GM19099 (cell line): ENCODE data around the gene EML5.

Experiments
- POLR2A ChIP-seq: IDR thresholded peaks from 3 replicates; pipeline ENCODE4 v1.6.1; 2011; ENCODE audit warnings: low read depth; ENCODE audit not compliant: insufficient read length; ENCODE audit errors: extremely low read depth

The EML5 gene

DNA sequence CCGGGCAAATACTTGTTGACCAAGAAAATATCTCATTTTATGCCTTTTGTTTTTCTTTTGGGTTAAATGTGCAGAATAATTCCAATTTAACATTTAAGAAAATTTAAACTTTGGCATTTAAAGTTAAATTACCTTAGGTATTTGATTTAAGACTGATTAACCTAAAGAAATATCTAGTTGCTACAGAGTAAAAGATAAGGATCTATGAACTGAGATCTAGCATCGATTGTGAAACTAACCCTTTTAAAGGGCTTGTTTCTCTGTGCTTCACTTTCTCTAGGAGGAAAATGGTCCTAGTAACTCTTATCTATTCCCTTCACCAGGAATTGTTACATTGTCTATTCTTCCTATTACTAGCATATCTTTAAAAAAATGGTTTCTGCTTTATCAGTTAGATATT is 29.1 kb upstream of the EML5 start:
- no peak for TF ChIP-seq POLR2A

DNA sequence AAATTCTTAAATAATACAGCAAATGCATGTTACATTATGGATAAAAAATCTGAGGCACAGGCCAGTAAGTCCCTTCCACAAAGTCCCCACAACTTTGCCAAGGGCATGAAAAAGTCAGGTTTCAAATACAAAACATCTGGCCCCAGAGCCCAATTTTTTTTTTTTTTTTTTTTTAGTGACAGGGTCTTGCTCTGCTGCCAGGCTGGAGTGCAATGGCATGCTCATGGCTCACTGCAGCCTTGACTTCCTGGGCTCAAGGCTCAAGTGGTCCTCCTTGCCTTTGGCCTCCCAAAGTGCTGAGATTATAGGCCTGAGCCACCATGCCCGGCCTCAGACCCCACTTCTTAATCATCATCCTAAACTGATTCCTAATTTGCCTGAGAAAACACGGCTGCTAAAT is 28.6 kb upstream of the EML5 start:
- no peak for TF ChIP-seq POLR2A

DNA sequence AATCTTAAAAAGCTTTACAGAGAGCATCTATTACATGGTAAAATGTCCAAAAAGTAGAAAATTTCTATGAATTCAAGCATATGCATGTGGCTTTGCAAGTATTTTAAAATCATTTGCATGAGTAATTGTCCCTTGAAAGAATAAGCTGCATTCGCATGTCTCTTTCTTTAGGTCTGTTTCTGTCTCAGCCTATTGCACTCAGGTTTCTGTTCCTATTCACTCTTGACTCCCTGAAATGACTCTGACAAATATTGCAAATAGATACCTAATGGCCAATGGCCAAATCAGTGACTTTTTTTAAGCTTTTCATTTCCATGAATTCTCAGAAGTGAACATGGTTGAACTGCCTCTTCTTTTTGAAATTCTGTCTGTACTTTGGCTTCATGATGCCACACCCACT is 25.3 kb upstream of the EML5 start:
- TF ChIP-seq POLR2A: no peak

DNA sequence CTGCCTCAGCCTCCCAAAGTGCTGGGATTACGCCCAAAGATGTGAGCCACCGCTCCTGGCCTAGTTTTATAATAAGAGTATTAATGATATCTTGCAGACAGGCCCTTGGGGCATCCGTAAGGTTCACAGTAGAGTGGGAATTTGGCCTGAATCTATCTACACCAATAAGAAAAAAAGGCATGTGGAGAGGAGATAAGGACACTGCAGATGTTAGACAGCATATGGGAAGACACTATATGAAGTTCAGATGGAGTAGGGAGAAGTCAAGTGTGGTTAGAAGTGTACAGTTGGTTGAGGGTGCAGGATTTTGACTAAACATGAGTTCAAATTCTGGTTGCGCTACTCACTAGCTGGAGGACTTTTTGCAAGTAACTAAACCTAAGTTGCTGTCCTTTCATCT is 23.2 kb upstream of the EML5 start:
- TF ChIP-seq POLR2A: no peak

DNA sequence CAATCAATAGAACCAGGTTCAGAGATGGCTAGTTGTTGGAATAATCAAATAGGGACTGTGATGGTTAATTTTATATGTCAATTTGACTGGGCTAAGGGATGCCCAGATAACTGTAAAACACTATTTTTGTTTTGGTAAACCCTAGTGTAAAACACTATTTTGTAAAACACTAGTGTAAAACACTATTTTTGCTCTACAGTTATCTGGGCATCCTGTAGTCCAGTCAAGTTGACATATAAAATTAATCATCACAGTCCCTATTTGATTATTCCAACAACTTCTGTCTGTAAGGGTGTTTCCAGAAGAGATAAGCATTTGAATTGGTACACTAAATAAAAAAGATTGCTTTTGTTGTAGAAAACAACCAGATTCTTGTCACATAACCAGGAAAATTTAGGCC is 15.6 kb upstream of the EML5 start:
- TF ChIP-seq POLR2A: no peak

DNA sequence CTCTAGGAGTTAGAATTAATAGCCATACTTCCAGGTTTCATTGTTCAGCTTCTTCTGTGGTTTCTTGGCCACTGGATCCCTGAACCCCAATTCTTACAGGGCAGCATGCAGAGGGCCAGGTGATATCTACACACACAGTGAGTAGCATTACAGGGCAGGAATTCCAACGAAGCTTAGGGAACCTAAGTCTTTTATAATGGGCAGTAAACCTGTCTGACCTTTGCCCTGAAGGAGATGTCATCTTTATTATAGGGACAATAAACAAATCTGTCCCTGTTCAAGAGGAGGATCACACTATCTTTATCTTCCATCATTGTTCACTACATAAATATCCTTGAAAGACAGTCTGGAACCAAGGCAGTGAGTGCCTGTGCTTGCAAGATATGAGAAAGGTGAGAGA is 11.7 kb upstream of the EML5 start:
- TF ChIP-seq POLR2A: no peak

DNA sequence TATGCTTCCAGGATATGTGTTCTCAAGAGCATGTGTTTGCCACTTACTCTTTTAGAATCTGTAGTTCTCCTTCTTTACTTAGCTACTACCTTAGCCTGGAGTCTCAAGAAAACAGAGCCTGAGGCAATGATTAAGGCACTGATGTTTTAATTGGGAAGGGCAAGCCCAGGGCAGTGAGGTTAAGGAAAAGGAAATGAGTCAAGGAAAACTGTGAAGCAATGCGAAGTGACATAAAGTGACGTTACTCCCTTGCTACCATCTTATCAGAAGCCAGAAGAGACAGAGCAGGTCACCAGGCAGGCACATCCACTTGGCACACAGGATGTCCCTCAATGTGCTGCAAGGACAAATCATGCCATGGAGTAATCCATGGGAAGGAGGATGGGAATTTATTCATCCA is 11.3 kb upstream of the EML5 start:
- TF ChIP-seq POLR2A: no peak

DNA sequence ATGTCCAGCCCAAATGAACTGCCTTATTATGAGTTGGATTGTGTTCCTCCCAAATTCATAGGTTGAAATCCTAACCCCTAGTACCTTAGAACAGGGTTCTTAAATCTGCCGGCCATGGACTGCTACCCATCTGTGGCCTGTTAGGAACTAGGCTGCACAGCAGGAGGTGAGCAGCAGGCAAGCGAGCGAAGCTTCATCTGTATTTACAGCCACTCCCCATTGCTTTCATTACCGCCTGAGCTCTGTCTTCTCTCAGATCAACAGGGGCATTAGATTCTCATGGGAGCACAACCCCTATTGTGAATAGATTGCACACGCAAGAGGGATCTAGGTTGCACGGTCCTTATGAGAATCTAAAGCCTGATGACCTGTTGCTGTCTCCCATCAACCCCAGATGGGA is 9.8 kb upstream of the EML5 start:
- TF ChIP-seq POLR2A: no peak

DNA sequence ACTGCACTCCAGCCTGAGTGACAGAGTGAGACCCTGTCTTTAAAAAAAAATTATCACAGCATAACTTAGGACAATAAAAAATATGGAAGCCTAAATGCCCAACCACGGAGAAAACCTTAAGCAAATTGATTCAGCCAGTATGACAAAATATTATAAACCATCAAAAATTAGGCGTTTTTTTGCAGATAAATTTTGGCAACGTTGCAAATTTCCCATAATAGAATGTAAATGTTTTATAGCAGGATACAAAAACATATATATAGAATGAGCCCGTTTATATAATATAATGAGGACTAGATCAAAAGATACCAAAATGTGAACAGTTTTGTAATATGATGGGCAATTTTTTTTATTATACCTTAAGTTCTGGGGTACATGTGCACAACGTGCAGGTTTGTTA is 6.8 kb upstream of the EML5 start:
- TF ChIP-seq POLR2A: no peak

DNA sequence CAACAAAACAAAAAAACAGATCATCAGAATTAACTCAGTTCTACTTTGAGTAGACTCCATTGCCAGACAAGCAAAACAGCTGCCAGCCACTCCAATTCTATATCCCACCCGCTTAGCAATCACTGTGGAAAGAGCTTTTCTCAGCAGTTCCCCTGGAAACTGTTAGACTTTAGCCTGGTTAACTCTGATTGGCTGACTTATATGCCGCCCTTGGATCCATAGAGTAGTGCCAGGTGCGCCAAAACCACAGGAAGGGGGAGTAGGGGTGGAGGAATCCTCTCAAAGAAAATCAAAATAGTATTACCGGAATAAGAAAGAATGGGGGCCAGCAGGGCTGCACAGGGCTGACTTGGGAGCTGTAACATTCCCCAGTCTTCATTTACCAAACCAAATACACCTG is 5.4 kb upstream of the EML5 start:
- TF ChIP-seq POLR2A: no peak

DNA sequence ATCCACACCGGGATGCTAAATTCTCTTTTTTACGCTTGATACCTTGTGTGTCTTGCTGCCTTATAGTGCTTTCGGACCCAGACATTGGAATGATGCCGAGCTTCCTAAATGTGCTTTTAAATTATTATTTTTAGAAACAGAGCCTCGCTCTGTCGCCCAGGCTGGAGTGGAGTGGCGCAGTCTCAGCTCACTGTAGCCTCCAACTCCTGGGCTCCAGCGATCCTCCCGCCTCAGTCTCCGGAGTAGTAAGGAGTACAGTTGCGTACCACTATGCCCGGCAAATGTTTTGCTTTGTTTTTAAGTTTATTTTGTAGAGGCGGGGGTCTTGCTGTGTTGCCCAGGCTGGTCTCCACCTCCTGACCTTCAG is 489 bp upstream of the EML5 start:
- no peak for TF ChIP-seq POLR2A

DNA sequence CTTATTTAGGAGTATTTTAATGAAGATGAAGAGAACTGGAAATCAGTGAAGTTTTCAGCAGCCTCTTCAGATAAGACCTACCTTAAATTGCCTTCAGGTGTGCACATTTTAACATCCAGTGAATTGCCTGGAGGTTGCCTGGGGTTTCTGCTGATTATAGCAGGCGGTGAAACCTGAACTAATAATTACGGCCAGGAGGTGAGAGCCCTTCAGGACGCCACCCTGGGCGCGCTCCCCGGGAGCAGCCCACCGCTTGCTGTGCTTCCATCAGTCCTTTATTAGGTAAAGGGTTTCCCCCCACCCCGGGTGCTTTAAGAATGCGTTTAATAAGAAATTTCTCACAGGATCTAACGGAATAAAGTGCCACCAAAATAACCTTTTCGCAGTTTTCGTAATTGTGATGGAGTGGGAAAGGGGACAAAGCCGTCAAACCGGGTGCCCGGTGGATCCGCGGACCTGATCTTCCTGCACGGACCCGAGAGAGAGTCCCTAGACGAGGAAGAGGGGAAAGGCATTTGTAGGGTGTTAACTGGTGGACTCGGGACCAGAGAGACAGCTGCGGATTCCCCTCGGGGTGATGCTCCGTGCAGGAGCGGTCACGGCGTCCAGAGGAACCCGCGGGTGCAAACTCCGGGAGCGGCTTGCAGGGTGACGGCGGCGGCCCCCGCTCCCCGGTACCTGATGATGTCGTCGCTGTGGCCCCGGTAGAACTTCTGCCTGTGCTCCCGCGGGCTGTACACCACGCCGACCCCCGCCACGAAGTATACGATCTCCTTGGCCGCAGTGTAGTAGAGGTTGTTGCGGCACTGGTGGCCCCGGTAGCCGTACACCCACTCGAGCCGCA is 902 bp downstream of the EML5 start:
- TF ChIP-seq POLR2A: no peak

DNA sequence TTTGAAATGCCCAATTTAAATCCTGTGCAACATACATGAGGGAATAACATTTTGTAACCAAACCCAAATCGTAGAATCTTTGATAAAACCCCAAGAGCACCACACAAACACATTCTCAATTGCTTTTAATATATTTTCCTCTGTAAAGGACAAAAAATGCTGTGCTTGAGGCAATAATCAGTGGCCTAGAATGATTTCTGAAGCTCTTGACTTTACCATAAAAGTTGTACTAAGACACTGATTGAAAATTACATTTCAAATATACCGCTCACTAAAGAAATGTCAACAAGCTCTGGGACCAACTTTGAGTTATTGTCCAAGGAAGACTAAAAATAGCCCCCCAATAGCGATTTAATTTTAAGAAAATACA is 1.5 kb downstream of the EML5 start:
- no peak for TF ChIP-seq POLR2A

DNA sequence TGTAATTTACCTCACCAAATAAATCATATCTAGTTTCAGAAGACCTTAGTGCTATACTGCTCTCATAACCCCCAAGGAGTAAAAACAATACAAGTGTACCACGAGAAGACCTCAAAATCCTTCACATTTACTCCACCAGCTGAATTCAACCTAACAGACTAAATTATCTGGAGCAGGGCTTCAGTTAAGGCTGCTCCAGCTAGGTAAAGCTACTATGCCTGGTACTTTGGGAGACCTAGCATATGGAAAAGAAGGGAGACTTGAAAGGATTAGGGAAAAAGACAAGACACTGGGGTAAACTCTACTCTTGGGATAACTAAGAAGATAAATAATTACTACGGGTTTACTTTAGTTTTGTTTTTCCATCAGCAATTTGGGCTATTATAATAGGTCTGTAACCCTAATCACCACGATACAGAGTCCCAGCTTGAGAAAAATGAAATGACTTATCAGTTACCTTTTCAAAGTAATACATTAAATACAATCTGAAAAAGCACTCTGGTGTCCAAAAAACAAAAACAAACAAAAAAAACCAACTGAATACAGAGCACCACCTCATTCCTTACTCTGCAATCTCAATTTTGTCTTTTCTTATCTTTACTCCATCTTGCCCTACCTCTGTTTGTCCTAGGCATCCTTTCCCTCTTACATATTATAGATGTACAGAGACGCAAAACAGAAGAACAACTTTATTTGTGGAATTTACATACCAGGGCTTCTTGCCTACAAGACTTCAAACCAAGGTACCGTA is 2.1 kb downstream of the EML5 start:
- no peak for TF ChIP-seq POLR2A

DNA sequence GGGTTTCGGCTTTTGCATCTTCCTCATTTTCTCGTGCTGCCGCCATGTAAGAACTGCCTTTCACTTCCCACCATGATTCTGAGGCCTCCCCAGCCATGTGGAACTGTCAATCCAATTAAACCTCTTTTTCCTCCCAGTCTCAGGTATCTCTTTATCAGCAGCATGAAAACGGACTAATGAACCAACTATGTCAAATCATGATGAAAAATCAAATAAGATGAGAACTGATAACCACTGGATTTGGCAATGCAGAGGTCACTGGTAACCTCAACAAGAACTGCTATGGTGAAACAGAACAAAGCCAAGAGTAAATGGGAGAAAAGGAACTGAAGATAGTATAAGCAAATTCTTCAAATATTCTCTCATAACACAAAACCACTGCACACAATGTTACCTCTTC is 6.0 kb downstream of the EML5 start:
- TF ChIP-seq POLR2A: no peak

DNA sequence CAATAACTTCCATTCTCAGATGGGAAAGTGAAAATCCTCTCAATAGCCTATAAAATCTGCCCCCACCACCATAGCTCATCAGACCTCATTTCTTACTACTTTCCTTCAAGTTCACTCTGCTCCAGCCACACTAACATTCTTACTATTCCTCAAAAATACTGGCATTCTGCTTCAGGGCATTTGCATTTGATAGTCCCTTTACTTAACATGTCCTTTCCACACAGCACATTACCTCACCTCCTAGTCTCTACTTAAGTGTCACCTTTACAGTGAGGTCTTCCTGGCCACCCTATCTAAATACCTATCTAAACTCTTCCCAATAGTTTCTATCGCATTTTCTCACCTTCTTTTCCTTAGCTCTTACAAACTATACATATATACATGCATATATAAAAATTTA is 6.8 kb downstream of the EML5 start:
- no peak for TF ChIP-seq POLR2A
